K562 (cell line): Measurements from ENCODE around the gene VEZF1. TPM values are rescaled to one million over a fixed set of nuclear protein-coding genes. Genes with fewer than 3 reads are reported as not detected.

ENCODE experiments used
- CBFA2T3 ChIP-seq: fragments of 450-650 bp; IDR thresholded peaks from 2 replicates; pipeline ENCODE4 v1.6.1; 2017
- CEBPB ChIP-seq: fragments of 450-650 bp; IDR thresholded peaks from 2 replicates; pipeline ENCODE4 v1.6.1; 2016; ENCODE audit warnings: missing genetic modification characterization, missing compliant biosample characterization
- EZH2 ChIP-seq: IDR thresholded peaks from 2 replicates; pipeline ENCODE4 v1.6.1; 2012; ENCODE audit warnings: low read depth, mild to moderate bottlenecking, inconsistent platforms, low read length, borderline replicate concordance
- GATA2 ChIP-seq: sonication (generic); formaldehyde crosslinking; IDR thresholded peaks from 2 replicates; pipeline ENCODE4 v1.4.0; 2020; ENCODE audit warnings: mild to moderate bottlenecking, missing genetic modification reagents
- HEY1 ChIP-seq: fragments of 250-450 bp; sonication (Bioruptor Pico); IDR thresholded peaks from 2 replicates; pipeline ENCODE4 v1.5.0; 2020; ENCODE audit warnings: mild to moderate bottlenecking, moderate library complexity, borderline replicate concordance
- MECOM ChIP-seq: fragments of 250-450 bp; sonication (Bioruptor Pico); IDR thresholded peaks from 2 replicates; pipeline ENCODE4 v1.8.0; 2022; ENCODE audit warnings: inconsistent platforms
- NCOR1 ChIP-seq: fragments of 450-650 bp; IDR thresholded peaks from 2 replicates; pipeline ENCODE4 v1.6.1; 2016; ENCODE audit warnings: mild to moderate bottlenecking, moderate library complexity
- OTX1 ChIP-seq: fragments of 450-650 bp; formaldehyde crosslinking; IDR thresholded peaks from 2 replicates; pipeline ENCODE4 v1.4.0; 2022; ENCODE audit warnings: mild to moderate bottlenecking
- SAP30 ChIP-seq: fragments of 200-600 bp; sonication (generic); IDR thresholded peaks from 2 replicates; pipeline ENCODE4 v1.6.1; 2012; ENCODE audit warnings: borderline replicate concordance, low read depth, mild to moderate bottlenecking, moderate library complexity, low read length, control low read depth, inconsistent platforms; ENCODE audit not compliant: insufficient read depth, poor library complexity, severe bottlenecking
- ZNF584 ChIP-seq: fragments of 200-800 bp; sonication (Bioruptor generic); IDR thresholded peaks from 2 replicates; pipeline ENCODE4 v1.6.1; 2016; ENCODE audit warnings: low read depth, mild to moderate bottlenecking, missing genetic modification characterization, missing compliant biosample characterization
- polyA plus RNA-seq, 8 experiments: library from polyadenylated mRNA; depleted of rRNA in 4 of 8; stranded (reverse) in 5 of 8; unstranded in 3 of 8; fragments of >200 nt; fragmentation: Nextera tagmentation in 2 of 8; fragmentation: Illumina TruSeq in 1 of 8; extraction: Ambion mirVana in 2 of 8; extraction: Trizol in 1 of 8; gene quantifications; 2 replicates each; pipeline versions ENCODE4 v1.2.1 to v1.2.3, GENCODE V29; 2011 to 2014; ENCODE audit warnings: inconsistent platforms in 1 of 8, missing spikeins in 1 of 8
- total RNA-seq, 7 experiments: library from RNA; depleted of rRNA in 6 of 7; stranded (reverse); fragments of >200 nt in 6 of 7; fragmentation: Illumina TruSeq in 2 of 7; extraction: Trizol in 2 of 7; gene quantifications; 2 replicates each; pipeline versions ENCODE4 v1.2.1 to v1.2.3, GENCODE V29; 2011 to 2021; ENCODE audit warnings: low replicate concordance in 1 of 7
- TF ChIP-seq, protein P1 (sequence below): fragments of 200-800 bp; sonication (Bioruptor generic); IDR thresholded peaks from 2 replicates; pipeline ENCODE4 v1.6.1; 2017; ENCODE audit warnings: missing genetic modification characterization, missing compliant biosample characterization
- TF ChIP-seq, protein P2 (sequence below), 2 experiments: fragments of 450-650 bp; IDR thresholded peaks; 2 replicates each; pipeline ENCODE4 v1.6.1; 2016
- TF ChIP-seq, protein P3 (sequence below), 2 experiments: fragments of 450-650 bp; IDR thresholded peaks; 2 replicates each; pipeline ENCODE4 v1.6.1; 2016; ENCODE audit warnings: mild to moderate bottlenecking in 2 of 2, borderline replicate concordance in 1 of 2, low read depth in 1 of 2, moderate library complexity in 1 of 2
- TF ChIP-seq, protein P4 (sequence below): sonication (generic); formaldehyde crosslinking; IDR thresholded peaks from 2 replicates; pipeline ENCODE4 v1.8.1; 2023; ENCODE audit warnings: mild to moderate bottlenecking, missing genetic modification reagents

The VEZF1 gene
- total and polyA plus RNA-seq, 9 of the 15 experiments (the other 6 are each of a cell fraction or from before 2014, with no cell fraction given): 9.5 to 33.4 (median 22.1) TPM

DNA sequence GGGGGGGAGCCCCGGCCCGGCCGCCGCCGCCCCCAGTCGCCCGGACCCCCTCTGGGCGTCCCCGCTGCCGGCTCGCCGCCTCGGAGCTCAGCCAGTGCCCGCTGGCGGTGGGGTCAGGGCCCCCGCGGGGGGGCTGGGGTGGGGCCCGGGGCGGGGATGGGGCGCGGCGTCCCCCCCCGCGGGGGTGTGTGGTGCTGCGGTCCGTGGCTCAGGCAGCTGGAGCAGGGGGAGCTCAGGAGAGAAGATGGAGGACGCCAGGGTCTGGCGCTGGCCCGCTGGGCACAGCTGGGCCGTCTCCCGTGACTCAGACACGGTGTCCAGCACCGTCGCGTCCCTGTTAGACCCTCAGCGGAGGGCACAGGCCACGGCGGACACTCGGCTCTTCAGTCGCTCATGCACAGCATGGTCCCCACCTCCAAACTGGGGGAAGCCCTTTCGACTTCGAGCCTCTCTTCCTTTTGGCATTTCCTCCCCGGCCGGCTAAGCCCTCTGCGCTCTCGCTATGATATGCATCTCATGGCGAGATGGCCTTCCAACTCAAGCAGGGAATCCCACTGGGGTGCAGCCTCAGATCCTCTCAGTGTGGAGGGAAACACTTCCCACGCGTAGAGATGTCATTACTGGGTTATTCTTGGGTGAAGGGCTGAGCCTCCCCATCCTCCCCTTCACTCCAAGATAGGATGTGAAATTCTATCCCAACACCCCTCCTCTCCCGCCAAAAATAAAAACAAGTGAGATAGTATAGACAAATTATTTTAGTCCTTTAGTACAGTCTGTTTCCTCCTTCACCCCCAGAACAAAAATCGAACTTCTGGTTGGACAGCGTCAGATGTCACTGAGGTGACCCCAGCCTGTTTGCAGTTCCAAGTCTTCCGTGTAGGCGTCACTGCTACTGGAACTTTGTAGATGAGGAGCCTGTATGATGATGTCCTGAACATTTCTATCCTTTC is 522 bp upstream of the VEZF1 start (continued):
- TF ChIP-seq, protein P1, sequence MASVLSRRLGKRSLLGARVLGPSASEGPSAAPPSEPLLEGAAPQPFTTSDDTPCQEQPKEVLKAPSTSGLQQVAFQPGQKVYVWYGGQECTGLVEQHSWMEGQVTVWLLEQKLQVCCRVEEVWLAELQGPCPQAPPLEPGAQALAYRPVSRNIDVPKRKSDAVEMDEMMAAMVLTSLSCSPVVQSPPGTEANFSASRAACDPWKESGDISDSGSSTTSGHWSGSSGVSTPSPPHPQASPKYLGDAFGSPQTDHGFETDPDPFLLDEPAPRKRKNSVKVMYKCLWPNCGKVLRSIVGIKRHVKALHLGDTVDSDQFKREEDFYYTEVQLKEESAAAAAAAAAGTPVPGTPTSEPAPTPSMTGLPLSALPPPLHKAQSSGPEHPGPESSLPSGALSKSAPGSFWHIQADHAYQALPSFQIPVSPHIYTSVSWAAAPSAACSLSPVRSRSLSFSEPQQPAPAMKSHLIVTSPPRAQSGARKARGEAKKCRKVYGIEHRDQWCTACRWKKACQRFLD (CRISPR knock-in tag): no peak
- TF ChIP-seq OTX1 (CRISPR knock-in tag) (peak; percentile 80; the same call in 1 of the 2 replicates), CEBPB (tag) (no peak), NCOR1 (no peak), MECOM (CRISPR knock-in tag) (no peak), EZH2 (no peak), CBFA2T3 (no peak), SAP30 (peak; percentile 60), GATA2 (CRISPR knock-in tag) (no peak), HEY1 (no peak), ZNF584 (CRISPR knock-in tag) (no peak)
- TF ChIP-seq, protein P2, sequence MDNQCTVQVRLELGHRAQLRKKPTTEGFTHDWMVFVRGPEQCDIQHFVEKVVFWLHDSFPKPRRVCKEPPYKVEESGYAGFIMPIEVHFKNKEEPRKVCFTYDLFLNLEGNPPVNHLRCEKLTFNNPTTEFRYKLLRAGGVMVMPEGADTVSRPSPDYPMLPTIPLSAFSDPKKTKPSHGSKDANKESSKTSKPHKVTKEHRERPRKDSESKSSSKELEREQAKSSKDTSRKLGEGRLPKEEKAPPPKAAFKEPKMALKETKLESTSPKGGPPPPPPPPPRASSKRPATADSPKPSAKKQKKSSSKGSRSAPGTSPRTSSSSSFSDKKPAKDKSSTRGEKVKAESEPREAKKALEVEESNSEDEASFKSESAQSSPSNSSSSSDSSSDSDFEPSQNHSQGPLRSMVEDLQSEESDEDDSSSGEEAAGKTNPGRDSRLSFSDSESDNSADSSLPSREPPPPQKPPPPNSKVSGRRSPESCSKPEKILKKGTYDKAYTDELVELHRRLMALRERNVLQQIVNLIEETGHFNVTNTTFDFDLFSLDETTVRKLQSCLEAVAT (IDR thresholded peaks at IDR 0.05): peak in 1 of 2 experiments; percentile 41; a peak in 1 of 4 replicates
- TF ChIP-seq, protein P3, sequence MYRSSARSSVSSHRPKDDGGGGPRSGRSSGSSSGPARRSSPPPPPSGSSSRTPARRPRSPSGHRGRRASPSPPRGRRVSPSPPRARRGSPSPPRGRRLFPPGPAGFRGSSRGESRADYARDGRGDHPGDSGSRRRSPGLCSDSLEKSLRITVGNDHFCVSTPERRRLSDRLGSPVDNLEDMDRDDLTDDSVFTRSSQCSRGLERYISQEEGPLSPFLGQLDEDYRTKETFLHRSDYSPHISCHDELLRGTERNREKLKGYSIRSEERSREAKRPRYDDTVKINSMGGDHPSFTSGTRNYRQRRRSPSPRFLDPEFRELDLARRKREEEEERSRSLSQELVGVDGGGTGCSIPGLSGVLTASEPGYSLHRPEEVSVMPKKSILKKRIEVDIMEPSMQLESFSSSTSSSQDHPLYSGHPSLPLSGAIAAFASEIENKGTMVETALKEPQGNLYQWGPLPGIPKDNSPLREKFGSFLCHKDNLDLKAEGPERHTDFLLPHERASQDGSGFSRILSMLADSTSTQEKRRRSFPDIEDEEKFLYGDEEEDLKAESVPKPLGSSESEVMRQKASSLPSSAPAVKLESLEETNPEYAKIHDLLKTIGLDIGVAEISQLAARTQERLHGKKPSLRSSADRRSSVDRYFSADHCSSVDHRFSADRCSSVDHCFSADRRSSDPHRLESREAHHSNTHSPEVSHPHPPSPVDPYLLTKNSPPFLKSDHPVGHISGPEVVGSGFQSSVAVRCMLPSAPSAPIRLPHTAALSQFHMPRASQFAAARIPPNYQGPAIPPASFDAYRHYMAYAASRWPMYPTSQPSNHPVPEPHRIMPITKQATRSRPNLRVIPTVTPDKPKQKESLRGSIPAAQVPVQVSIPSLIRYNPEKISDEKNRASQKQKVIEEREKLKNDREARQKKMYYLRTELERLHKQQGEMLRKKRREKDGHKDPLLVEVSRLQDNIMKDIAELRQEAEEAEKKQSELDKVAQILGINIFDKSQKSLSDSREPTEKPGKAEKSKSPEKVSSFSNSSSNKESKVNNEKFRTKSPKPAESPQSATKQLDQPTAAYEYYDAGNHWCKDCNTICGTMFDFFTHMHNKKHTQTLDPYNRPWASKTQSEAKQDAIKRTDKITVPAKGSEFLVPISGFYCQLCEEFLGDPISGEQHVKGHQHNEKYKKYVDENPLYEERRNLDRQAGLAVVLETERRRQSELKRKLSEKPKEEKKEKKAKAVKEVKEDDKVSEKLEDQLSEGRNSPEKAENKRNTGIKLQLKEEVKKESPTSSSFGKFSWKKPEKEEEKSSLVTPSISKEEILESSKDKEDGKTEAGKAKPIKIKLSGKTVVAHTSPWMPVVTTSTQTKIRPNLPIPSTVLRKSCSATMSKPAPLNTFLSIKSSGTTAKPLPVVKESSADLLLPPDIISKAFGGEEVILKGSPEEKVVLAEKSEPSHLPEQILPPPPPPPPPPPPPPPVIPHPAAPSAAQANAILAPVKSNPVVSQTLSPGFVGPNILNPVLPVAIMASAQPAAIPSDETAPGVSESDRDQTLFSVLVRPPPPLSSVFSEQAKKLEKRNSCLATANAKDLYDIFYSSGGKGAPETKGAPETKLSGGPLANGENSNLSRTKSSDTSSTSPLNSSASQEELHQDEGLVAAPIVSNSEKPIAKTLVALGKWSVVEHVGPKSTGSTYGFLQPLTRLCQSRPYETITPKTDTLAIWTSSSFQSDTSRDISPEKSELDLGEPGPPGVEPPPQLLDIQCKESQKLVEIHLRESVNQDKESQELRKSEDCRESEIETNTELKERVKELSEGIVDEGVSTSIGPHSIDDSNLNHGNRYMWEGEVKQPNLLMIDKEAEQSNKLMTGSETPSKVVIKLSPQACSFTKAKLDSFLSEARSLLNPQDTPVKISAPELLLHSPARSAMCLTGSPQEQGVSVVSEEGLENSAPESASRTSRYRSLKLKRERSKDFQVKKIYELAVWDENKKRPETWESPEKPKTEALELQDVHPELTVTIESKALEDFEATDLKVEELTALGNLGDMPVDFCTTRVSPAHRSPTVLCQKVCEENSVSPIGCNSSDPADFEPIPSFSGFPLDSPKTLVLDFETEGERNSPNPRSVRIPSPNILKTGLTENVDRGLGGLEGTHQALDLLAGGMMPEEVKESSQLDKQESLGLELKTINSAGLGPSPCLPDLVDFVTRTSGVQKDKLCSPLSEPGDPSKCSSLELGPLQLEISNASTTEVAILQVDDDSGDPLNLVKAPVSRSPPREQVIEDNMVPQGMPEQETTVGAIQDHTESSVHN (IDR thresholded peaks at IDR 0.05; ENCODE audit: borderline replicate concordance in 1 of 2, low read depth in 1 of 2): no peak
- TF ChIP-seq, protein P4, sequence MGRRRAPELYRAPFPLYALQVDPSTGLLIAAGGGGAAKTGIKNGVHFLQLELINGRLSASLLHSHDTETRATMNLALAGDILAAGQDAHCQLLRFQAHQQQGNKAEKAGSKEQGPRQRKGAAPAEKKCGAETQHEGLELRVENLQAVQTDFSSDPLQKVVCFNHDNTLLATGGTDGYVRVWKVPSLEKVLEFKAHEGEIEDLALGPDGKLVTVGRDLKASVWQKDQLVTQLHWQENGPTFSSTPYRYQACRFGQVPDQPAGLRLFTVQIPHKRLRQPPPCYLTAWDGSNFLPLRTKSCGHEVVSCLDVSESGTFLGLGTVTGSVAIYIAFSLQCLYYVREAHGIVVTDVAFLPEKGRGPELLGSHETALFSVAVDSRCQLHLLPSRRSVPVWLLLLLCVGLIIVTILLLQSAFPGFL (CRISPR knock-in tag): no peak
